ENCODE measurements around the gene KIF20A. TPM values are rescaled to one million over a fixed set of nuclear protein-coding genes. Genes with fewer than 3 reads are reported as not detected.

The KIF20A gene
- total RNA-seq, 1 experiment from 2014 or later = 88.6 TPM

GRCh38 chr5:138157626-138158025, 21.3 kb upstream of the KIF20A start:
- intact Hi-C loops (cut with micrococcal nuclease; ENCODE audit: unreplicated experiment) = no loop called here
- H3K4me3 ChIP-seq = no peak overlapping the region
- DNase-seq = no peak
- POLR2A ChIA-PET (ENCODE audit: unreplicated experiment) = interaction anchor here (0.6 kb wide), 2 partner anchors 13 to 27 kb away, joined by 3 read pairs; no protein-coding TSS in a partner anchor
- CTCF ChIA-PET = no interaction called here
- no peaks in the 10 kb centered on the region; the same call in 1 of the 2 replicates for H3F3A ChIP-seq (ENCODE audit: insufficient read depth, low read depth)
- no peaks in the 10 kb centered on the region for H3K9me2 ChIP-seq (ENCODE audit: insufficient read depth)
- no peak overlapping the region for H2AFZ ChIP-seq
- no peaks in the 10 kb centered on the region for H3K9me3 ChIP-seq (ENCODE audit: insufficient read depth, low read depth)
- H3K79me2 ChIP-seq (ENCODE audit: low read depth) = no peaks in the 10 kb centered on the region
- no peak overlapping the region for H3K4me2 ChIP-seq
- no peaks in the 10 kb centered on the region for H3K27me3 ChIP-seq (ENCODE audit: insufficient read depth, low read depth)
- H3K4me1 ChIP-seq (replicated peaks; ENCODE audit: insufficient read depth) = no peaks in the 10 kb centered on the region
- BruUV-seq (replicated peaks) = no TSS peak
- no peaks in the 10 kb centered on the region for H4K20me1 ChIP-seq (ENCODE audit: insufficient read depth)
- H3K36me3 ChIP-seq (ENCODE audit: low read depth) = peaks cover 5% of the 10 kb centered on the region; the same call in 1 of the 2 replicates
- H3K27ac ChIP-seq = no peak overlapping the region
- TF ChIP-seq EZH2 (IDR thresholded peaks at IDR 0.05; ENCODE audit: low read depth) (no peak), CTCF (conservative IDR thresholded peaks at IDR 0.05) (no peak)

- CTCF ChIA-PET = no interaction called here
- POLR2A ChIA-PET (ENCODE audit: unreplicated experiment) = interaction anchor here (0.6 kb wide), 1 partner anchor 82 kb away, joined by 4 read pairs; no protein-coding TSS in a partner anchor
Measured at GRCh38 chr5:138159666-138160065, 19.2 kb upstream of the KIF20A start.

GRCh38 chr5:138160706-138161105, 18.2 kb upstream of the KIF20A start:
- intact Hi-C loops (cut with micrococcal nuclease; ENCODE audit: unreplicated experiment) = no loop called here
- no peak for TF ChIP-seq EZH2 (IDR thresholded peaks at IDR 0.05; ENCODE audit: low read depth)
- Histone ChIP-seq H3K27me3 (ENCODE audit: insufficient read depth, low read depth) (no peaks in the 10 kb centered on the region), H3K4me2 (no peak overlapping the region), H3K27ac (no peak overlapping the region), H3K36me3 (ENCODE audit: low read depth) (peaks cover 21% of the 10 kb centered on the region), H3K9me3 (ENCODE audit: insufficient read depth, low read depth) (no peaks in the 10 kb centered on the region), H2AFZ (no peak overlapping the region), H4K20me1 (ENCODE audit: insufficient read depth) (no peaks in the 10 kb centered on the region), H3K9me2 (ENCODE audit: insufficient read depth) (no peaks in the 10 kb centered on the region), H3K4me1 (replicated peaks; ENCODE audit: insufficient read depth) (no peaks in the 10 kb centered on the region), H3F3A (ENCODE audit: insufficient read depth, low read depth) (no peaks in the 10 kb centered on the region; the same call in 1 of the 2 replicates), H3K79me2 (ENCODE audit: low read depth) (no peaks in the 10 kb centered on the region), H3K4me3 (no peak overlapping the region)
- DNase-seq = no peak
- BruUV-seq (replicated peaks) = no TSS peak
- ChIA-PET POLR2A (ENCODE audit: unreplicated experiment) (no interaction called here), CTCF (no interaction called here)

More at GRCh38 chr5:138159666-138160065, 19.2 kb upstream of the KIF20A start:
- no peak overlapping the region for H3K4me3 ChIP-seq
- no peaks in the 10 kb centered on the region for H3K27me3 ChIP-seq (ENCODE audit: insufficient read depth, low read depth)
- no peak for TF ChIP-seq EZH2 (IDR thresholded peaks at IDR 0.05; ENCODE audit: low read depth)
- no peak for TF ChIP-seq CTCF (conservative IDR thresholded peaks at IDR 0.05)
- H3K36me3 ChIP-seq (ENCODE audit: low read depth) = peaks cover 16% of the 10 kb centered on the region
- no peaks in the 10 kb centered on the region for H3K9me3 ChIP-seq (ENCODE audit: insufficient read depth, low read depth)
- BruUV-seq (replicated peaks) = no TSS peak
- H3K4me1 ChIP-seq (replicated peaks; ENCODE audit: insufficient read depth) = no peaks in the 10 kb centered on the region
- H3K79me2 ChIP-seq (ENCODE audit: low read depth) = no peaks in the 10 kb centered on the region
- H3K9me2 ChIP-seq (ENCODE audit: insufficient read depth) = no peaks in the 10 kb centered on the region
- H2AFZ ChIP-seq = no peak overlapping the region
- H3F3A ChIP-seq (ENCODE audit: insufficient read depth, low read depth) = no peaks in the 10 kb centered on the region; the same call in 1 of the 2 replicates
- no peak overlapping the region for H3K27ac ChIP-seq
- no peak for DNase-seq
- no peaks in the 10 kb centered on the region for H4K20me1 ChIP-seq (ENCODE audit: insufficient read depth)
- H3K4me2 ChIP-seq = no peak overlapping the region
- intact Hi-C loops (cut with micrococcal nuclease; ENCODE audit: unreplicated experiment) = no loop called here

- no peaks in the 10 kb centered on the region for H3F3A ChIP-seq (ENCODE audit: insufficient read depth, low read depth)
- H3K9me2 ChIP-seq (ENCODE audit: insufficient read depth) = no peaks in the 10 kb centered on the region
- no peak overlapping the region for H3K4me2 ChIP-seq
- no peaks in the 10 kb centered on the region; the same call in 1 of the 2 replicates for H4K20me1 ChIP-seq (ENCODE audit: insufficient read depth)
- no peaks in the 10 kb centered on the region for H3K9me3 ChIP-seq (ENCODE audit: insufficient read depth, low read depth)
- H3K4me3 ChIP-seq = no peak overlapping the region
- peaks cover 41% of the 10 kb centered on the region for H3K36me3 ChIP-seq (ENCODE audit: low read depth)
- no peaks in the 10 kb centered on the region for H3K4me1 ChIP-seq (replicated peaks; ENCODE audit: insufficient read depth)
- no peak overlapping the region for H3K27ac ChIP-seq
- BruUV-seq (replicated peaks) = no TSS peak
- DNase-seq = no peak
- POLR2A ChIA-PET (ENCODE audit: unreplicated experiment) = interaction anchor here (0.6 kb wide), 2 partner anchors 96 to 315 kb away, joined by 3 to 4 read pairs; no protein-coding TSS in a partner anchor
- H3K79me2 ChIP-seq (ENCODE audit: low read depth) = no peaks in the 10 kb centered on the region
- no peak overlapping the region for H2AFZ ChIP-seq
- no peak for TF ChIP-seq CTCF (conservative IDR thresholded peaks at IDR 0.05)
- TF ChIP-seq EZH2 (IDR thresholded peaks at IDR 0.05; ENCODE audit: low read depth) = no peak
- CTCF ChIA-PET = no interaction called here
- H3K27me3 ChIP-seq (ENCODE audit: insufficient read depth, low read depth) = no peaks in the 10 kb centered on the region
- intact Hi-C loops (cut with micrococcal nuclease; ENCODE audit: unreplicated experiment) = no loop called here
Measured at GRCh38 chr5:138163721-138164120, 15.2 kb upstream of the KIF20A start.
